Activated CD4-positive, alpha-beta T cell treated with anti-CD3 and anti-CD28 coated beads, Interleukin-10, Interleukin-2, amounts not matched to agents 100 ng/mL and 50 ng/mL, durations not matched to agents 16 hours and 8 hours (primary cell): ENCODE measurements around the gene AUH.
"Not testable (repeated sequence)": the region's sequence is repeated elsewhere in the genome, so short reads cannot be mapped to it uniquely, and the experiment has no call there.

Source experiments
- DNase-seq: peaks from one replicate; pipeline ENCODE4 v3.0.0-alpha.2; 2020

The AUH gene, protein sequence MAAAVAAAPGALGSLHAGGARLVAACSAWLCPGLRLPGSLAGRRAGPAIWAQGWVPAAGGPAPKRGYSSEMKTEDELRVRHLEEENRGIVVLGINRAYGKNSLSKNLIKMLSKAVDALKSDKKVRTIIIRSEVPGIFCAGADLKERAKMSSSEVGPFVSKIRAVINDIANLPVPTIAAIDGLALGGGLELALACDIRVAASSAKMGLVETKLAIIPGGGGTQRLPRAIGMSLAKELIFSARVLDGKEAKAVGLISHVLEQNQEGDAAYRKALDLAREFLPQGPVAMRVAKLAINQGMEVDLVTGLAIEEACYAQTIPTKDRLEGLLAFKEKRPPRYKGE

DNA sequence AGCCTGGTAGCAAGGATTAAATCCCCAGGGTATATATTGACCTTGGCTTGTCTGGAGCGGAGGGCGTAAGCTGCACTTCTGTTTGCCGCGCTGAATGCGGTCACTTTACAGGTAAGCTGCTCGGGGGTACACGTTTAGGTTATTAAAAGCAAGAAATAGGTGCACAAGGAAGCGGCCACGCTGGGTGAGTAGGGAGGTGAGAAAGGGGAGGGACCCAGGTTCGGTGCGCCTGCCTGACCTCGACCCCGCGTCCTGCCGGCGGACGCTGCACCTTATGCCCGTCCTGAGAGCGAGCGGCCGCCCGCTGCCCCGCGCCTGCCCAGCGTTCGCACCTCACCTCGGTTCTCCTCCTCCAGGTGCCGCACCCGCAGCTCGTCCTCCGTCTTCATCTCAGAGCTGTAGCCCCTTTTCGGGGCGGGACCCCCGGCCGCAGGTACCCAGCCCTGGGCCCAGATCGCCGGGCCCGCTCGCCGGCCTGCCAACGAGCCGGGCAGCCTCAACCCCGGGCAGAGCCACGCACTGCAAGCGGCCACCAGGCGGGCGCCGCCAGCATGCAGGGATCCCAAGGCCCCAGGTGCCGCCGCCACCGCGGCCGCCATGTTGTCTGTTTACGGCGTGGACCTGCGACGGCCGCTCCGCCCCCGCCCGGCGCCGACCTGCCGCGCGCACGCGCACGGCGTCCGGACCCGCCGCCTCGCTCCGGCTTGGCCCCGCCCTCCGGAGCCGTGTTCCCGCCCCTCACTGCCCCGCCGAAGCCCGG, at the start of gene AUH:
Gene AUH (minus strand): TSS at position 628 of the 760 bp plus-strand sequence. CDS start 29 bp downstream, at position 599.
- DNase-seq: peak; percentile 91

DNA sequence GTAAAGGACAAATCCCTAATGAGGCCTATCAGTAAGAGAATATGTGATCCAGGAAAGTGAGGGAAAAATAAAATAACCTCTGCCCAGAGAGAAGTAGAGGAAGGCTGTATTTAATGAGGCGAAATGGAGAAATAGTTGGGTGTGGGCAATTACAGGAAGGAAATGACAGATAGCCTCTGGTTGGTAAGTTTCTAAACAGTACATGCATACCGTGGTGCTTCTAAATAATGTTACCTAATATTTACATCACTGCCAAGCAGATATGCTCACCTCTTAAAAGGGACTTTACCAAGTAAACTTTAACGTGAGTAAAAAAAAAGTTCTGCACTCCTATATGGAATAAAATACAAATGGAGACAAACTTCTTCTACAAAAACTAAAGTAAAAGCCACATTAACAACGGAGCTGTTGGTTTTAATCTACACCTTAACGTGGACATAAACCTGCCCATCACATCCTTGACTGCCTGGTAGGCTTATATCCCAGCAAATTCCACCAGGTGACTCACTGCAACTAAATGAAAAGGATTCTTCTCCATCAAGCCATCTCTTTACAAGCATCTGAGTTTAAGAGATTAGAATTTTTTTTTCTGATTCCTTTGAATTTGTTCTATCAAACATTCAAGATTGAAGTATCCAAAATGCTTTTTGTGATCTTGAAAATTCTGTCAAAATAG, 49.5 kb upstream of the AUH start:
- no peak for DNase-seq

DNA sequence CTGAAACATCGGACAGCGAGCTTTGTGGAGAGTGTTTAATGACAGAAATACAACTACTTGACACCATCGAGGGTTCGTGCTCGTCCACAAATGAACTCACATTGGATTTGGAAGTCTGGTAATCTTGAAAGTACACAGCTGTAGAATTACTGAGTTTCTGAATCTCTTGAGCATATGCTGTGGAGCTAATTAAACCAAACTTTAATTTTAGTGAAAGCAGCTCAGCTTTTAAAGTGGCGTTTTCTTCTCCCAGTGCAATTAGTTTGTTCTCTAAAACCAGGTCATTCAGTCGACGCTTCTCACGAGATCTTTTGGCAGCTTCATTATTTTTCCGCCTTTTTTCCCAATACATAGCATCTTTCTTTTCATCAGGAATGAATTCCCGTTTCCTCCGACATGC, 48.4 kb upstream of the AUH start:
- DNase-seq: no peak

DNA sequence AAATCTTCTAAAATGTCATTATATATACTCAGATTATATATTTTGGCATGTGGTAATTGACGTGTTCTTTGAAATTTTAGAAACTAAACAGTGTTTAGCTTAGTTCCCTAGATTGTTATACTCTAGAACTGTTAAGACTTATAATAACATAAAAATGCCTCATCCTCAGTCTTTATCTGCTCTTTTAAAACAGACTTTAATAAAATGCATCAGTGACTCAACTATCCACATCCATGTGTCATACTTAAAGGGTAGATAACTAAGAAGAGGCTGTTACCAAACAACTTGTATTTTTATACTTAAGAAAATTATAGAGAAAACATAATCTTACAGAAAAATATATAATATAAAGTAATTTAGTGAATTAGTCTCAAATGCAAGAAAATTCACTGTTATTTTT, 46.8 kb upstream of the AUH start:
- DNase-seq: no peak

DNA sequence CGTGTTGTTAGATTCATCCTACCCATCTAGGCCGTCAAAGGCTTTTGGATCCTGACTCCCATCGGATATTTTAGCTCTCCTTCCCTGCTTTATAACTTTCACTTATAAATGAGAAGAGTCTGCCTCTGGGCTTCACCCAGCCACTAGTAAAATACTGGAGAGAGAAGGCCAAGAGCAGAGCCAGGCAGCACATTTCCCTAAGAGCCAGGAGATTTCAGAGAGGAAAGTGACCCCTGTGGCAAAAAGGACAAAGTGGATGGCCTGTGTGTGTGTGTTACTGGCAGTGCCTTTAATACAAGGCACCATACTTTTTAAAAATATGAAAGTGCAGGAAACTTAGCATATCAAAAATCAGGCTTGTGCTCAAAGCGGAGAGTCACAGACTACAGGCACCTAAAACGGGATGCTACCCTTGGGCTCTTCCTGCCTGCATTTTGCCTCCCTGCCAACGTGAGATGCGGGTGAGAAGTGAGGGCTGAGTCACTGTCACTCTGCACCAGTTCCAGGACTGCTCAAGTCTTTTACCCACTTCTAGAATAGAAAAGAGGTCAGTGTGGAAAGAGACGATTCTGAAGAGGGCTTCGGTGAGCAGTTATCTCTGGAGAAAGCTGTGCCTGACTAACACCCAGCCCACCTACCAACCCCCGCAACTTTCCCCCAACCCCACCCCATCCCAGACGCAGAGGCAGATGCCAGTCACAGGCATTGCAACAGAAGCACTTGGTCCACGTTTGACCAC, 46.0 kb upstream of the AUH start:
- no peak for DNase-seq

DNA sequence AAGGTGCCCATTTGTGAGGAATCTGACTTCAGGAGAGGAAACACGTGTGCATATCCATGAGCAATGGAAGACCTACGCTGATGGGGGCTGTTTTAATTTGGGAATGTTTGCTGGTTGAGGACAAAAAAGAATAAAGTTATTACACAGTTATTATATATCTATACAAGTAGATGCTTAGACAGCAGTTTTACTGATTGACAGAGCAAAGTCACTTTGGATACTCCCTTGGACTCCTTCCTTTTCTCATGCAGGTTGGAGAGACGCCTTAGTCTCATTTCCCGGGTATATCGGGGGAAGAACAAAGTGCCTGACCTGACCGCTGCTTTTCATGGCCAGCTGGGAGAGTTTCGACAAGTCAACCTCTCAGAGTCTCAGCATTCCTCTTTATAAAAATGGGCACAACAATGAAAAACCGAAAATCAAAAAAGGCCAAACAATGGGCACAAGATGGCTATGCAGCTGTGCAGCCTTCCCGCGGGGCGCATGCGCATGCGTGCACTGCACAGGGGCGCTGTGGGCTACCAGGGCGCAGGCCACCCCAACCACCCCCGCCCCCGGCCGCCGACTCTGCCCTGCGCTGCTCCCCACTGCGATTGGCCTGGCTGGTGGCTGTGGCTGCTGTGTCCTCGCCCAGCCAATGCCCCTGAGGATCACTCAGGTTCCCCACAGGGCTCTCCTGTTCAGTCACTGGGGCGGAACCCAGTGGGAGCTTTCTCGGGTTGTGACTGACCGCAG, 43.8 kb upstream of the AUH start:
- DNase-seq: no peak

DNA sequence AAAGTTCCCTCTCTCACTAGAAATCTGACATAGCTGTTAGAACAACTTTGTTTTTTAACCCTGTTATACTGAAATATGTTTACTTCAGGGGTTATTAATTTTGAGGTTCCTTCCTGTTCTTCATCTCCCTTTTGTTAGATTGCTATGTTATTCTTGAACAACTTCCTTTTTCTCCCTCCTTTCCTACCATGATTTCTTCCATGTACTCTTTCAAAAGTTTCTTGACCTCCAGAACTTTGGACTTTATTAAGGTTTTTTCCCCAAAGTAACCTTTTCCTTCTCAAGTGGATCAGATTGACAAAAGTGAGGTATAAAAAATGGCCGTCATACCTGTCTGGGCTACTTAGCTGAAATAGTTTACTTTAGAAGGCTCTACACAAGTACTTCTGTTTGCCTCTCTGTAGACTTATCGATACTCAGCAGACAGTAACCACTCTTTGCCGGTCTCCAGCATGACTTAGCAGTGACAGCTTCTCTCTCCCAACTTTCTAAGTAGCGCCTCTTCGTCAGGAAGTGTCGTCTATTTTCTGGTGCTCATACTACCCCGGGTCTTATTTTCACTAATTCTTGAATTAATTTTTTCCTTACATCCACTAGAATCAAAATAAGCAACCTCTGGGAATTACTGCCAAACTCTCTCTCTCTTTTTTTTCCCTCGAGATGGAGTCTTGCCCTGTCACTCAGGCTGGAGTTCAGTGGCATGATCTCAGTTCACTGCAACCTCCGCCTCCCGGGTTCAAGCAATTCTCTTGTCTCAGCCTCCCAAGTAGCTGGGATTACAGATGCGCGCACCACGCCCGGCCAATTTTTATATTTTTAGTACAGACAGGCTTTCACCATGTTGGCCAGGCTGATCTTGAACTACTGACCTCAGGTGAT, 42.2 kb upstream of the AUH start:
- DNase-seq: no peak

DNA sequence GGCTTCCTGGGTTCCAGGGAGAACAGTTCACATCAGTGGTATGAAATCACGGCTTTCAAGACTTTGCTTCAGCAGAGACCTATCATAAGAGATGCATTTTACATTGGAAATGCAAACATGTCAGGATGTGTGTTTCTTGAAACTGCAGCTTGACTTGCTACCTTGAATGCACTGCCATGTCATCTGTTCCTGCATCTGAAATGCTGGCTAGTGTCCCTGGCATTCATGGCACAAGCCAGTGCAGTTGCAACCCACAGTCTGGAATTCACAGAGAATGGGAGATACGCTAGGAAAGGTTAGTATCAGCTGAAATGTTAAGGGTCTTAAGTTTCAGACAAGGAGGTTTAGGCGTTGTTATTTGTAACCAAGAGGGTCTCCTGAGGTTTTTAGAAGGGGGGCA, 37.2 kb upstream of the AUH start:
- no peak for DNase-seq

DNA sequence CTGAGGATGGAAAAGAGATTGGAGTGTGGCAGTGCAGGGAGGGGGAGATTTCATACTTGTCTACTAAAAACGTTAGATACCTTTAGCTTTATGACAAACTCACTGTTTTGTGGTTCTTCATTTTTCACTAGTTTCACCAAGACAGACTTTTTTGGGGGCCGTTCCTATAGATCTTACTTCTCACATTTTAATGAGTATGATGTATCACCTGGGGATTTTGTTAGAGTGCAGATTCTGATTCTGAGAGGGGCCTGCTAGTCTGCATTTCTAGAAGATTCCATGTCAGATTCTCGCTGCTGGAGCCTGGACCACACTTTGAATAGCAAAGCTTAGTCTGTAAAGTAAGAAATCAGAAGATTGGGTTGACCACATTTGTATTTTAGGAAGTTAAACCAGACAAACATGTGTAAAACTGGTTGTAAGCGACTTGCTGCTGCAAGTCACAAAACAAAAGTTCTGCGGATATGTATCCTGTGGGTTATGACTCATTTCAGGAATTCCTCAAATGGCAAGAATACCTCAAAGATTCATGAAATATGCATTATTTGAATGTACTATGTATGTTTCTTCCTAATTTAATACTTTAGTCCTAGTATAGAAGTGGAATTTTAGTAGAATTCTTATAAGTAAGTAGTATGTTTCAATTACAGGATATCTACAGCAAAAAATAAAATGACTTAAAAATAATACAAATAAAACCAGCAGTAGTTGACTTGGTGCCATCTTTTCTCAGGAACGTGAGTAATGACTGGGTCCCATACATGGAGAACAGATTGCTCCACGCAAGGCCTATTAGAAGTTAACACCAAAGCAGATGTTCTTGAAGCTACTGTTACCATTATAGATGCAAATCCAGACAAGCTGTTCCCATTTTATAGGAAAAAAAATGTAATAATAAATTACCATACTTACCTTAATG, 34.1 kb upstream of the AUH start:
- DNase-seq: peak; percentile 87

DNA sequence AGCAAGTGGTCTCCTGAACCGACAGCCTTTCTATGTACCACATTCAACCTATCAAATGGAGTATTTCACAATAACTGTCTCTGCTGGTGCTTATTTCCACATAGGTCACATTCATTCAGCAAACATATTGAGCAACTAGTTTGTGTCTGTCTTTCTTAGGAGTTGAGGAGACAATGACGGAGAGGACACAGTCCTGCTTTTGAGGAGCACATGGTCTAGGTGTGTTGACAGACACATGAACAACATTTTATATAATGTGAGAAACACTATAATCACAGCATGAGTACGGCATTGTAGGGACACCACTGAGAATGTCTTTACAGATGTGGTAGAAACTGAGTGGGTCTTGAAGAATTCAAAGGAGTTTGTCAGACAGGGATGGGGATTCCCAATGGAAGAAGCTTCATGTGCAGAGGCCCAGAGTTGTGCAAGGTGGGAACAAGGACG, 33.4 kb upstream of the AUH start:
- peak; percentile 41 for DNase-seq

DNA sequence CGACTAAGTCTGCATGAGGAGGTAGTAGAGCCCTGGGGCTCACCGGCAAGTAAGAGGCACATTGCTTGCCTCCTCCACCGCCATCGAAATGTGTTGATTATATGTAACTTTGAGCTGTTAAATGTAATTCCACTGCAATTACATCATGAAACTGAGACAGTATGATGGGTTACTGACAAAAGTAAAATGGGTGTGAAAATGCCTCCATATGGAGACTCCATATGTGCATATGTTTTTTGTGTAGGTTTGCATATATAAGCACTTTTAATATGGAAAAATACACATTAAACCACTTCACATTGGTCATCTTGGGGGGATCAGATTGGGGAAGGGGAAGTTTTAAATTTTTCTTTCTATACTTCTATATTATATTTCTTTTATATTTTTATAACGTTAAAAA, 32.1 kb upstream of the AUH start:
- DNase-seq: no peak

DNA sequence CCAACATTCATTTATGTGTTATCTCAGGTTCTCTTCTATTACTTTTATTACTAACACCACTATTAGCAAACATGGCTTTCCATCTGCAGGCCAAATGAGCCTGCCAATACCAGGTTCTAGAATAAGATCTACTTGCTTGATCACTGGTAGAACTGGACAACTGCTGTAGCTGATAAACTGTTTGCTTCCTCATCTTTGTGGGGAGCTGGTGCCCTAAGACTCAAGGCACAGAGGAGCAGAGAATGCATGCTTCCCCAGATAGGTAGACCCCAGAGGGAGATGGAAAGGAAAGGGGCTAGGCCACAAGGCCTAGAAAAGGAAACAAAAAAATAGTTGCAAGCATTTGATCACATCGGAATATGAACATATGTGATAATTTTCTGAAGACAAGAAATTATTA, 30.7 kb upstream of the AUH start:
- DNase-seq: no peak

DNA sequence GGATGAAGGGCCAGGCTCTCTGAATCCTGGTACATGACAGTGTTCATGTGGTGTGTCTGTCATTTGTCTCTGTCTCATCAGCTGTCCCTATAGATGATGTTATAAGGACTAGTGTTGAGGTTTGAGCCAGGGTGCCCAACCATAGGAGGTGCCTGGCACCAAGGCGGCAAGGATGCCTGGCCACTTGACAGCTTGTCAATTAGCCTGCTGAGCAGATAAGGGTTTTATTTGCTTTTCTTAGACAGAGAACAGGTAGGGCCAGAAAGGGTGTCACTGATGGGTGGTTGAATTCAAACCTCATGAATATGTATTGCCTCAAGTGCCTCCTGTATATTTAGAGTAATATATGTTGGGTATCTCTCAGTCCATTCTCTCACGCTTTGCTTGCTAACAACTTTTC, 30.1 kb upstream of the AUH start:
- DNase-seq: no peak

DNA sequence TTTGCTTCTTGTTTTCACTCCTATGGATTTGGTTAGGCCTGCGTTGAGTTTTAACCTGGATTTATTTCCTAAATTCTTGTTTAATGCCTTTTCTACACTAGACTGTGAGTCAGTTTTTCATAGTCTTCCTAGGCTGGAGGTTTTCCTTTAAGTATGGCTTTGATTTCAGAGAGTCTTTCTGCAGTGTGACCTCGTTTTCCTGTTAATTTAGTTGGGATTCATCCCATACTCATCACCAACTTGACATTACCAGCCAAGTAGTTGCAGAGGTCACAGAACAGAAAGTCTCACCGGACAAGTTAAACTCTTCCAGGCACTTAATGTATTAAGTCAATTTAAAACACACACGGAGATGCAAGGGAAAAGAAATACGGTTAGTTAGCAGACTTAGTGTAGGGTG, 29.7 kb upstream of the AUH start:
- DNase-seq: no peak

DNA sequence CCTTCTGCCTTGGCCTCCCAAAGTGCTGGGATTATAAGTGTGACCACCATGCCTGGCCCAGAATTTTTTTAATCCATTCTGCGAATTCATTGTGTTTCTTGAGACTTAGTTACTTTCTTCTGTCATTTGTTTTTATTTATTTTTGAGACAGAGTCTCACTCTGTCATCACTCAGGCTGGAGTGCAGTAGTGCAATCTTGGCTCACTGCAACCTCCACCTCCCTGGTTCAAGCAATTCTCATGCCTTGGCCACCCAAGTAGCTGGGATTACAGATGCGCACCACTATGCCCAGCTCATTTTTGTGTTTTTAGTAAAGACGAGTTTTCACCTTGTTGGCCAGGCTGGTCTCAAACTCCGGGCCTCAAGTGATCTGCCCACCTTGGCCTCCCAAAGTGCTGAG, 28.0 kb upstream of the AUH start:
- not testable (repeated sequence) for DNase-seq

DNA sequence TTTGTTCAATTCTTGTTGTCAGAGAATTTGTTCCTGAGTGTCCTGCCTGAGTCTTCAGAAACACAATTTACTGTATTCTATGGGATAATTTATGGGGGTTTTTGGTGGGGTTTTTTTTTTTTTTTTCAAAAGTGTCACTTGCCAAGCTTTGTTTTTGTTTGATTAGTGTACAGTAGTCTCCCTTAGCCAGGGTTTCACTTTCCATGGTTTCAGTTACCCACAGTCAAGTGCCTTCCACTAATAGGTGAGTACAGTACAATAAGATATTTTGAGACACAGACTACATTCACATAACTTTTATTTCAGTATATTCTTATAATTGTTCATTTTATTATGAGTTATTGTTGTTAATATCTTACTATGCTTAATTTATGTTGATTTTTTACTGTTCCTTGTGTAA, 25.0 kb upstream of the AUH start:
- DNase-seq: no peak

DNA sequence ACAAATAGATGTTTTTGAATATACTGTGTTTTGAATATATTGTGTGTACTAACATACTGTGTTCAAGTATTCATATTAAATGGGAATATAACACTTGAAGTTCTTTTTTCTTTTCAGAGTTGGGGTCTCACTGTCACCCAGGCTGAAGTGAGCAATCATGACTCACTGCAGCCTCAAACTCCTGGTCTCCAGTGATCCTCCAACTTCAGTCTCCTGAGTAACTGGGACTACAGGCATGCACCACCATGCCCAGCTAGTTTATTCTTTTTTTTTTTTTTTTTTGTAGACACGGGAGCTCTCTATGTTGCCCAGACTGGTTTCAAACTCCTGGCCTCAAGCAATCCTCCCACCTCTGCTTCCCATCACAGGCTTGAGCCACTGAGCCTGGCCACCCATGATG, 23.2 kb upstream of the AUH start:
- DNase-seq: no peak

DNA sequence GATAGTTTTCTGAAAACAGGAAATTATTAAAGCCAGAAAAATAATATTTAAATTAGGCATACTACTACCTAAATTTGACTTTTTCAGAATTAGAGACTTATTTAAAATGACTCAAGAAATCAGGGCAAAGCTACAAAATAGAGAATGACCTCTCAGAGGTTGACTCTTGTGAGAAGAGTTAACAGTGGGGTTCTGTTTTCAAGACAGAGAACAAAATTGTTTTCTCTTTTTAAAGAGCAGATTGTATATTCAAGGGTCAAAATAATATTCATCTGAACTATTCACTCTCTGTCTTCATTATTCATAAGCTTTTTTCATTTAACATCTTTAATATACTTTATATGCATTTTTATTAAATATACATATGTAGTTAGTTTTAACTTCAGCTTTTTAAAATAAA, 21.9 kb upstream of the AUH start:
- no peak for DNase-seq

DNA sequence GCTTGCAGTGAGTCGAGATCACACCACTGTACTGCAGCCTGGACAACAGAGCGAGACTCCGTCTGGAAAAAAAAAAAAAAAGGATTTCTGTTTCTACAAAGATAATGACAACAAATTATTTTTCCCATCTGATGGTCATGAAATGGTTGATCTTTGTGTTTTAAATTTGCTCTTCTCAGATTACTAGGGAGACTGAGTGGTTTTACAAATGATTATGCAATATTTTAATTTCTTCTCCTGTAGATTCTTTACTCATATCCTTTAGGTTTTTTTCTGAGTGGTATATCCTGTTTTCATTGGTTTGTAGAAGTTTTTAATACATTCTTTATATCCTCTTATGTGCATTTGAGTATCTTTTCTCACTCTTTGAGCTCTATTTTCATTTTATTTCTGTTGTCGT, 20.6 kb upstream of the AUH start:
- DNase-seq: no peak

DNA sequence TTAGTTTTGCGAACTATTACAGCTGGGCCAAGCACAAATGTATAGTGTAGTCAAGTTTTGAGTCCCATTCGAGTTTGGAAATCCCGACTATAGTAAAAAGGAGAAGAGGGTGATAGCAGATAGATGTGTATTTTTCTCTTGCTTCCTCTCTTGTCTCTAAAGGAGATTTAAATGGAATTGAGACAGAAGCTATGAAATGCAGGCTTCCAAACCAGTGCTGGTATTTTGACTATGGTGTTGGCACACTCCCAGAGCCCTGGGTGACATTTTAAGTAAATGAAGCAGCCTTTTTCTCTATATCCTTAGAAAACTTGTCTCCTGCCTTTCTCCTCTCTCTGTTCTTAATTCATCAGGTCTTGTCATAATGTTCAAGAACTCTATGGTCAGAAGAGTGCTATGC, 17.7 kb upstream of the AUH start:
- DNase-seq: no peak
